WTC11 (cell line): Measurements from ENCODE around the gene FSTL3.

ENCODE experiments used
- ATF1 ChIP-seq: sonication (generic); formaldehyde crosslinking; IDR thresholded peaks from 2 replicates; pipeline ENCODE4 v1.8.1; 2023; ENCODE audit warnings: mild to moderate bottlenecking, moderate library complexity, missing genetic modification reagents
- ATF2 ChIP-seq: sonication (generic); formaldehyde crosslinking; IDR thresholded peaks from 2 replicates; pipeline ENCODE4 v1.8.1; 2022; ENCODE audit warnings: low read depth, missing genetic modification reagents, borderline replicate concordance
- CREM ChIP-seq: sonication (generic); formaldehyde crosslinking; IDR thresholded peaks from 2 replicates; pipeline ENCODE4 v1.8.1; 2022; ENCODE audit warnings: mild to moderate bottlenecking, missing genetic modification reagents, moderate library complexity
- CTCF ChIP-seq: fragments of 200-600 bp; IDR thresholded peaks from 2 replicates; pipeline ENCODE4 v1.8.0; 2022; ENCODE audit warnings: antibody characterized with exemption
- ESRRA ChIP-seq: sonication (generic); formaldehyde crosslinking; IDR thresholded peaks from 2 replicates; pipeline ENCODE4 v1.8.1; 2022; ENCODE audit warnings: mild to moderate bottlenecking, missing genetic modification reagents, borderline replicate concordance
- ETV6 ChIP-seq: sonication (generic); formaldehyde crosslinking; IDR thresholded peaks from 2 replicates; pipeline ENCODE4 v1.8.1; 2022; ENCODE audit warnings: mild to moderate bottlenecking, missing genetic modification reagents
- GABPB1 ChIP-seq: sonication (generic); formaldehyde crosslinking; IDR thresholded peaks from 2 replicates; pipeline ENCODE4 v1.8.1; 2023; ENCODE audit warnings: mild to moderate bottlenecking, missing genetic modification reagents
- JUN ChIP-seq: sonication (generic); formaldehyde crosslinking; IDR thresholded peaks from 2 replicates; pipeline ENCODE4 v1.8.0; 2023; ENCODE audit warnings: mild to moderate bottlenecking, missing genetic modification reagents
- MAX ChIP-seq: sonication (generic); formaldehyde crosslinking; IDR thresholded peaks from 2 replicates; pipeline ENCODE4 v1.8.0; 2022; ENCODE audit warnings: mild to moderate bottlenecking, missing genetic modification reagents
- NFYB ChIP-seq: sonication (generic); formaldehyde crosslinking; conservative IDR thresholded peaks from 2 replicates; pipeline ENCODE4 v1.8.0; 2022; ENCODE audit warnings: low read depth, missing genetic modification reagents
- PRDM15 ChIP-seq: sonication (generic); formaldehyde crosslinking; IDR thresholded peaks from 2 replicates; pipeline ENCODE4 v1.8.0; 2022; ENCODE audit warnings: missing genetic modification reagents
- SP1 ChIP-seq: sonication (generic); formaldehyde crosslinking; conservative IDR thresholded peaks from 2 replicates; pipeline ENCODE4 v1.8.1; 2022; ENCODE audit warnings: missing genetic modification reagents
- STAT6 ChIP-seq: sonication (generic); formaldehyde crosslinking; conservative IDR thresholded peaks from 2 replicates; pipeline ENCODE4 v1.8.1; 2023; ENCODE audit warnings: mild to moderate bottlenecking, low read depth, missing genetic modification reagents, moderate library complexity
- USF2 ChIP-seq: sonication (generic); formaldehyde crosslinking; IDR thresholded peaks from 2 replicates; pipeline ENCODE4 v1.8.1; 2023; ENCODE audit warnings: mild to moderate bottlenecking, missing genetic modification reagents, moderate library complexity

- TF ChIP-seq ATF2 (CRISPR knock-in tag) (no peak), GABPB1 (CRISPR knock-in tag) (no peak), JUN (no peak), USF2 (CRISPR knock-in tag) (no peak), CTCF (no peak), MAX (no peak), ETV6 (CRISPR knock-in tag) (no peak), SP1 (CRISPR knock-in tag) (no peak), STAT6 (CRISPR knock-in tag) (no peak), NFYB (no peak), ATF1 (no peak), CREM (CRISPR knock-in tag) (no peak), PRDM15 (CRISPR knock-in tag) (no peak), ESRRA (no peak)
Observed at GRCh38 chr19:658059-658839, 17.9 kb upstream of the FSTL3 start.
